T follicular helper cell (primary cell): ENCODE data around the gene ME2.
"Not testable (repeated sequence)": the region's sequence is repeated elsewhere in the genome, so short reads cannot be mapped to it uniquely, and the experiment has no call there.

Experiments
- DNase-seq: peaks from one replicate; pipeline ENCODE4 v3.0.0-alpha.2; 2020; ENCODE audit warnings: low read depth

The ME2 gene

DNA sequence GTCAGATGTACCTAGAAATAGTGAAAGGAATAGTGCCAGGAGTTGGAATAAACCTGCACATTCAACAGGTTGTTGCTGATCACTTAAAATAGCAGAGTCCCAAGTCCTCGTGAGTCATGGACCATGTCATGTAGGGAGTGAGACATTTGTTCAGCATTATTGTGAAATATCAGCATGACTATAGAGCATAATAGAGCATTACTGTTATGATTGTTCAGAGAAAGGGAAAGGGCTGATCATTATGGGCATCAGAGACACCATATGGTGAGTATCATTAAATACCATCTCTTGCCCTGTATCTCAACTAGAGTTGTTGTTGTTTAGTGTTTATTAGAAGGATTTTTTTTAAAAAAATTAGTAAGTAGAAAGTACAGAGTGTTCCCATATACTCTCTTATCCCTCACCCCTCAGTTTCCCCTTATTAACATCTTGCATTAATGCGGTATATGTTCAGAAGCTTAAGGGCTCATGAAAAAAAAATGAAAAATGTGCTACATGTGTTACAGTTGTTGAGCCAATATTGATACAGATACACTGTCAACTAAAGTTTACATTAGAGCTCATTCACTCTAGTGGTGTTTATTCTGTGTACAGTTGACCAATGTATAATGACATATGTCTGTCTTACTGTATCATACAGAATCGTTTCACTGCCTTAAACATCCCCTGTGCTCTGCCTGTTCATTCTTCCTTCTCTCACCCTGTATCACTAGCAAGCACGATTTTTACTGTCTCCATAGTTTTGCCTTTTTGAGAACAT lies 94.6 kb downstream of the ME2 start:
- DNase-seq = no peak

DNA sequence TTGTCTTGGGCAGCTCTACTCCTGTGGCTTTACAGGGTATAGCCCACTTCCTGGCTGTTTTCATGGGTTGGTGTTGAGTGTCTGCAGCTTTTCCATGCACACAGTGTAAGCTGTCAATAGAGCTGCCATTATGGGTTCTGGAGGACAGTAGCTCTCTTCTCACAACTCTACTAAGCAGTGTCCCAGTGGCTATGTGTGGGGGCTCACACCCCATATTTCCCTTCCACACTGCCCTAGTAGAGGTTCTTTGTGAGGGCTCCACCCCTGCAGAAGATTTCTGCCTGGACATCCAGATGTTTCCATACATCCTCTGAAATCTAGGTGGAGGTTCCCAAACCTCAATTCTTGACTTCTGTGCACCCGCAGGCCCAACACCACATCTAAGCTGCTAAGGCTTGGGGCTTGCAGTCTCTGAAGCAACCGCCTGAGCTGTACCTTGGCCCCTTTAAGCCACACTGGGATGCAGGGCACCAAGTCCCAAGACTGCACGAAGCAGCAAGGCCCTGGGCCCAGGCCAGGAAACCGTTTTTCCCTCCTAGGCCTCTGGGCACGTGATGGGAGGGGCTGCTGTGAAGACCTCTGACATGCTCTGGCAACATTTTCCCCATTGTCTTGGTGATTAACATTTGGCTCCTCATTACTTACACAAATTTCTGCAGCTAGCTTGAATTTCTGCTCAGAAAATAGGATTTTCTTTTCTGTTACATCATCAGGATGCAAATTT lies 98.3 kb downstream of the ME2 start:
- DNase-seq = no peak

DNA sequence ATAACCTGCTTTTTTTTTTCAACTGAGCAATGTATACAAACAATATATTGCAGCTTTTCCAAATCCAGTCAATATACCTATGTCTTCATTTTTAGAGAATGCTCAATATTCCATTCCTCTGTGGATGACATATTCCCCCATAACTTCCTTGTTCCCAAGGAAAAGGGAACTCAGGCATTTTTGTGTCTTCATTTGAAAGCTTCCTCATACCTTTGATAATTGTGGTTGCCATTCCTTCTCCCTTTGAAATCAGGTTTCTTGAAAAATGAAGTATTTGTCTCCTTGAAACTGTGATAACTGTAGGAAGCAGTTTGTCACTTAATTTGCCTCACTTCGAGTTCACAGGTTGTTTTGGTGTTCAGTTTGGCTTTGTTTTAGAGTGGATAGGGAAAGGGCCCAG lies 102.5 kb downstream of the ME2 start:
- no peak for DNase-seq

DNA sequence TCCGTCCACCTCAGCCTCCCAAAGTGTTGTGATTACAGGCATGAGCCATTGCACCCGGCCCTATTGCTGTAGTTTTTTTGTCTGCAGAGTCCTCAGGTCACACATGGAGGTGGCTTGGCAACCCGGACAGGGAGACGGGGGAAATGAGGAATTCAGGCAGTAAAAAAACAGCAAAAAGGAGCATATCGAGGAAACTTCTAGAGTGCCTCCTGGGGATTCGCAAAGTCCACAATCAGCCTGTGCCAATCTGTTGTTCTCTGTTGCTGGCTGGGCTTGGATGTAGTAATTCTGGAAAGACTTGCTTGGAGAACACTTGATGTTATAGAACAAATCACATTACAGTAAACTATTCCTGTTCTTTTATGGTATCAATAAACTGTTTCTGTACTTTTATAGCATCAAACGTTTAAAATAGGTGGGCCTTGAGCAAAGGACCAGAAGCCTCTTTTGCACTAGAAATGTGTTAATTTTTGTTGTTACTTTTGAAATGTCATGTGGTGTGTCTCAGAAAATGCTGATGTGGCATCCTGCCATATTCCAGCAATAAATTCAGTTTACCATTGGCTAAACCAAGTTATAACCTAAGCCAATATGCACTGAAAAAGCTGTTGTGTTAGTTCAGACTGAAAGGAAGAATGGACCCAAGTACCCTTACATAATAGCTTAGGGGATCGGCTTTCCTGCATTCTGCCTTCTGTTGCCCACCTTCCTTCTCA lies 103.3 kb downstream of the ME2 start:
- no peak for DNase-seq

DNA sequence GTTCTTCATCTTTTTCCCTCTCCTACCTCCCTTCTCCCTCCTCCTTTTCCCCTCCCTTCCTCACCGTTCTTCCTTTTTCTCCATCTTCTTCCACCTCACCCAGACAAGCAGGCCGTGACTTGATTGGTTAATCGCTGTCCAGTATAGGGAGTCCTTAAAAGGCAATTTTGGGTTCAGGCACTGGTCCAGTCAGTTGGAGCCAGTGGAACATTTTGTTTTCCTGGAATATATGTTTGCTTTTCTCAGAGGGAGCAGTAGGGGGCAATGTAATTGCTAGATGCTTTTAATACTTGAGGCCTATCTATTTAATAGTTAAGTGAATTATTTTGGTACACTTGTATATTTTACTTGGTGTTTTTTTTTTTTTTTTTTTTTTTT lies 103.9 kb downstream of the ME2 start:
- no peak for DNase-seq

DNA sequence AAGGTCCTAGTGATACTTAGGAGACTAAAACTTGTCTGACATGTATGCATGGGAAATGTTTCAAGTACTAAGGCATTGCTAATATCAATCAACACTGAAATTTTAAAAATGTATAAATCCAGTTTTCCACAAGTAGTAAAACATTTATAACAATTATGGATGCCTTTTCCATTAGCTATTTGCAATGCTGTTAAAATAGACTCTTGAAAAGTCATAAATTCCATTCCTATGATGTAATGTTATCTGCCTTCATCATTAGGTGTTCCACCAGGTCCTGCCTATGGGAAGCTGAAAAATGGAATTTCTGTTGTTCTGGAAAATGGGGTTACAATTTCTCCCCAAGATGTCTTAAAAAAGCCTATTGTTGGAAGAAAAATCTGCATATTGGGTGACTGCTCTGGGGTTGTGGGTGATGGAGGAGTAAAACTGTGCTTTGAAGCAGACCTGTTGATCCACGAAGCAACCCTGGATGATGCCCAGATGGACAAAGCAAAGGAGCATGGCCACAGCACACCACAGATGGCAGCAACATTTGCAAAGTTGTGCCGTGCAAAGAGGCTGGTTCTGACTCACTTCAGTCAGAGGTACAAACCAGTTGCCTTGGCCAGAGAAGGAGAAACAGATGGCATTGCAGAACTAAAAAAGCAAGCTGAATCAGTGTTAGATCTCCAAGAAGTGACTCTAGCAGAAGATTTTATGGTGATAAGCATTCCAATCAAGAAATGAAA lies 107.6 kb downstream of the ME2 start:
- DNase-seq = no peak

DNA sequence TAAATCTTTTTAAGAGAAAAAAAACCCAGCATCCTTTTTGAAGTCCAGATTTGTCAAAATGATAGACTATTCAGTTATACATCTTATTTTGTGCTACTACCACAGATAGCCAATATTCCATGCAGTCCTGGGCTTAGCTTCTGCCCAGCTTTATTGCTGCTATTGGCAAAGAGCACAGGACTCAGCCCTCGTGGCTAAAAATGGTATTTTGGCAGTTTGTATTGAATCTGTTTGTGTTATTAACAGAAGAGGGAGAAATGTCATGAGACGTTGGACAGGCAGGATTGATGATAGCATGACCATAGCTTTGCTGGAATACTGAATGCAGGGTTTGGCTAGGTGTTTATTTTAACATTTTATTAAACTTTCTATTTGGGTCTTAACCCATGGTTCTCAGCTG lies 108.3 kb downstream of the ME2 start:
- DNase-seq = no peak

DNA sequence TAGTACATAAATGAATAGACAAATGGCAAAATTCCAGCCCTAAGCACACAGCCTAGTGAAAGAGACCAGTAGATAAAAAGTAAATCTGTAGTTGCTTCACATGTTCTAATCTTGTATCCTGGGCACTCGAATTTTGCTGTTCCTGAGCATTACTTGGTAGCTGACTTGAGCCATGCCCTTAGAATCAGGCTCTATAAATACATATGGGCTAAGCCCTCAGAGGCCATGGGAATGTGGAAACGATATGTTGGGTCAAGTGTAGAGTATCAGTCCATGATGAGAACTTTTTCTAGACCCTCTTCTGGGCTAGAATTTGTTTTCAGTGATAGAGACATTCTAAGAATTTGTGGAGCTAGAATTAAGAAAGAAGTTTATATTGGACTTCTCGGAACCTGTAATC lies 110.8 kb downstream of the ME2 start:
- DNase-seq = no peak

DNA sequence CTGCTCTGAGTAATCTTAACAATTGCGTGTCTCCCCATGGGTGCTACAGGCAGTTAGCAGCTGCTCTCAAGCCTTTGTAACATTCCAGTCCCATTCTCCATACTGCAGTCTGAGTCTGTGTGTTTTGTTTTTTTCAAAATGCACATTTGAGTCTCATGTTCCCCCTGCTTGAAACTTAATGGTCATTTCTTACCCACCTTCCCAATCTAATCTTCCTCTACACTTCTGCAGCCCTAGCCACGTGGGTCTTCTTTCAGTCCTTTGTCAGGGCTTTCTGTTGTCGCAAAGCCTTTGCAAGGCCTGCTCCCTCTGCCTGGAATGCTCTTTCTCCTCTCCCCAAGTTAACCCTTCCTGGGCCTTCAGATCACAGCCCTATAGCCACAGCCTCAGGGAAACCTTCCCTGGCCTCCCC lies 113.4 kb downstream of the ME2 start:
- no peak for DNase-seq

DNA sequence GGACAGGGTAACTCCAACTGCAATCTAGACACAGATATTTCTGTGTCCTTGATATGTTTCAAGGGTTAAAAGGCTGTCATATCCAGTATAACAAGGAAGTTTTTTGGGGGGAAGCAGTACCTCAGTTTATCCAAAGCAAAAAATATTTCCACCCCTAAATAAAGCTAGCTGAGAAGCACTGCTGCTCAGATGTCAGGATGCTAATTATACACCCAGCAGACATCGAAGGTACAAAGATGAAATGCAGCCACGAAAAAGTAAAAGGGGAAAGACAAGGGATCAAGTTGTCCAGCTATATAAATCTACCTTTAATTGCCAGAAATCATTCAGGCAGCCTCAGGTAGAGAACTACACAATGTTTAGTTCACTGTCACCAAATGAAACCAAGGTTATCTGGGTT lies 115.1 kb downstream of the ME2 start:
- no peak for DNase-seq

DNA sequence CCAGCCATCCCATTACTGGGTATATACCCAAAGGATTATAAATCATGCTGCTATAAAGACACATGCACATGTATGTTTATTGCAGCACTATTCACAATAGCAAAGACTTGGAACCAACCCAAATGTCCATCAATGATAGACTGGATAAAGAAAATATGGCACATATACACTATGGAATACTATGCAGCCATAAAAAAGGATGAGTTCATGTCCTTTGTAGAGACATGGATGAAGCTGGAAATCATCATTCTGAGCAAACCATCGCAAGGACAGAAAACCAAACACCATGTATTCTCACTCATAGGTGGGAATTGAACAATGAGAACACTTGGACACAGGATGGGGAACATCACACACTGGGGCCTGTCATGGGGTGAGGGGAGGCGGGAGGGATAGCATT lies 124.3 kb downstream of the ME2 start:
- not testable (repeated sequence) for DNase-seq
